ENCODE measurements around the gene SCYL2.
"Not testable (repeated sequence)": the region's sequence is repeated elsewhere in the genome, so short reads cannot be mapped to it uniquely, and the experiment has no call there.

SCYL2 gene, protein sequence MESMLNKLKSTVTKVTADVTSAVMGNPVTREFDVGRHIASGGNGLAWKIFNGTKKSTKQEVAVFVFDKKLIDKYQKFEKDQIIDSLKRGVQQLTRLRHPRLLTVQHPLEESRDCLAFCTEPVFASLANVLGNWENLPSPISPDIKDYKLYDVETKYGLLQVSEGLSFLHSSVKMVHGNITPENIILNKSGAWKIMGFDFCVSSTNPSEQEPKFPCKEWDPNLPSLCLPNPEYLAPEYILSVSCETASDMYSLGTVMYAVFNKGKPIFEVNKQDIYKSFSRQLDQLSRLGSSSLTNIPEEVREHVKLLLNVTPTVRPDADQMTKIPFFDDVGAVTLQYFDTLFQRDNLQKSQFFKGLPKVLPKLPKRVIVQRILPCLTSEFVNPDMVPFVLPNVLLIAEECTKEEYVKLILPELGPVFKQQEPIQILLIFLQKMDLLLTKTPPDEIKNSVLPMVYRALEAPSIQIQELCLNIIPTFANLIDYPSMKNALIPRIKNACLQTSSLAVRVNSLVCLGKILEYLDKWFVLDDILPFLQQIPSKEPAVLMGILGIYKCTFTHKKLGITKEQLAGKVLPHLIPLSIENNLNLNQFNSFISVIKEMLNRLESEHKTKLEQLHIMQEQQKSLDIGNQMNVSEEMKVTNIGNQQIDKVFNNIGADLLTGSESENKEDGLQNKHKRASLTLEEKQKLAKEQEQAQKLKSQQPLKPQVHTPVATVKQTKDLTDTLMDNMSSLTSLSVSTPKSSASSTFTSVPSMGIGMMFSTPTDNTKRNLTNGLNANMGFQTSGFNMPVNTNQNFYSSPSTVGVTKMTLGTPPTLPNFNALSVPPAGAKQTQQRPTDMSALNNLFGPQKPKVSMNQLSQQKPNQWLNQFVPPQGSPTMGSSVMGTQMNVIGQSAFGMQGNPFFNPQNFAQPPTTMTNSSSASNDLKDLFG

DNA sequence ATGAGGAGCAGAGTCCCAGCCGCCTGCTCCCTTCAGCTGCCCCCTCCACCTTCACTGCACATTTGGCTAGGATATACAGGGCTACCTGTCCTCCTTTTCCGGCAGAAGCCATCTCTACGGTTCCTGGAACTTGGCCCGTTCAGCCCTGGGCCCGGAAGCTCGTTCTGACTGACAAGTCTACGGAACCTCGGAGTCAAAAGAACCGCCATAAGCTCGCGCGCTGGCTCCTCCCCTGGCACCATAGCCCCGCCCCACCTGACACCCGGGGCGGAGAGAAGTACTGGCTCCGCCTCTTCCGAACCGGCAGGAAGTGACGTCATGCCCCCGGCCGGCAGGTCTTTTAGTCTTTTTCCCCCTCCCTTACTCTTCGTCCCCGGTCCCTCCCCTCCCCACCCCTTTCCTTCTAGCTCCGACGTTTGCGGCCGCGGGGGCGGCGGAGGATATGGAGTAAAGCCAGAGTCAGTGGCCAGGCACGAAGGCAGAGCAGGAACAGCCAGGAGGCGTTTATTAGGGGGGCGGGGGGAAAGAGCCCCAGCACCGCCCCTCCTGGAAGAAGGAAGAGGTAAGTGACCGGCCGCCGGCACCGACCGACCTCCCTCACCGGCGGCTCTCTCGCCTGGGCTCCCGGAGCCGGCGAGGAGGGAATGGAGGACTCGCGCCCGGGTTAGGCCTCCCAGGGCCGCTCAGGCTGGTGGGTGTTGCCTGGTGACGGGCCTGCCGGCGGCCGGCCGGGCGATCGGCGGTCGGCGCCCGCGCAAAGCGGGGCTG, at the start of gene SCYL2, which contains the start of gene DEPDC4:
SCYL2 (plus strand) TSS at position 343 of the 768 bp plus-strand sequence. CDS start 15,794 bp downstream, outside the sequence.
DEPDC4 (minus strand) TSS at position 245 of the 768 bp plus-strand sequence; CDS start at position 242, 3 bp downstream.
- peak; percentile 99 for DNase-seq

DNA sequence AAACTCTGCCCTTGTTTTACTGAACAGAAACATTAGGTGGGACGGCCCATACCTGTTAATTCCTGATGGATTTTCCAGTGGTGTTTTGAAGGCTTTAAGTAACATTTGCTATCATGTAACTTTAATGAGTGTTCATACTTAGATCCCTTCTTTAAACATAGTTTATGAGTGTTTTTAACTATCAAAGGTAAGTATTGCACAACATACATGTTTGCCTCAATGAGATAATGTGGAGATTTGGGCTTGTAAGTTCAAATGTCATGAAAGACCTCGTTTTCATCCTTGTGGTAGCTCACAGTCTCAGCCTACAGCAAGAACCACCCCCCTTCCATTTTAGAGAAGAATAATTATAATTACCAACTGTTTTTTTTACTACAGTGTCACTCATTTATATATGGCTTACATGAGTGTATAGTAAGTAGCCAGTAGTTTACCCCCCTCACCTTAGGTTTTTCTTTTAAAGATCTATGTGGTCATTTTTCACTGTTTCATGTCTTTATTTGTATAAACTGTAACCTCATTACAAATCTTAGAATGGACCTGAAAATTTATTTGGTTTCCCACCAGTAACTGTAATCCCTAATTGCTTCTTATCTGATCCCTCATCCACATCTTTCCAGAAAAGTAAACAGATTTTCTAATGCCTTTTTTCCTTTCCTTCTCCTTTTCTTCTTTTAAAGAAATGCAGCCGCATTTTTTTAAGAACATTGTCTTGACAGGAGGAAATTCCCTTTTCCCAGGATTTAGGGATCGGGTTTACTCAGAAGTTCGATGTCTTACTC, 47.5 kb upstream of the SCYL2 start:
- no peak for DNase-seq

DNA sequence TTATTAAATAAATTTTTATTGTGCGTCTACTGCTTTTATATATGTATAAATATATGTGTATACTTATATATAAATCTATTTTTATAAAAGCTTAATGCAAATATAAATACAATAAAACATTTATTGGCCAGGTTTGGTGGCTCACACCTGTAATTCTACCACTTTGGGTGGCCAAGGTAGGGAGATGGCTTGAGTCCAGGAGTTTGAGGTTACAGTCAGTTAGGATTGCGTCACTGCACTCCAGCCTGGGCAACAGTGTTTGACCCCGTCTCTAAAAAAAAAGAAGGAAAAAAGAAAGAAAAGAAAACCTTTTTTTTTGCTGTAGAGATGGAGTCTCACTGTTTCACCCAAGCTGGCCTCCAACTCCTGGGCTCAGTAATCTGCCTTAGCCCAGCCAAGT, 45.5 kb upstream of the SCYL2 start:
- no peak for DNase-seq

DNA sequence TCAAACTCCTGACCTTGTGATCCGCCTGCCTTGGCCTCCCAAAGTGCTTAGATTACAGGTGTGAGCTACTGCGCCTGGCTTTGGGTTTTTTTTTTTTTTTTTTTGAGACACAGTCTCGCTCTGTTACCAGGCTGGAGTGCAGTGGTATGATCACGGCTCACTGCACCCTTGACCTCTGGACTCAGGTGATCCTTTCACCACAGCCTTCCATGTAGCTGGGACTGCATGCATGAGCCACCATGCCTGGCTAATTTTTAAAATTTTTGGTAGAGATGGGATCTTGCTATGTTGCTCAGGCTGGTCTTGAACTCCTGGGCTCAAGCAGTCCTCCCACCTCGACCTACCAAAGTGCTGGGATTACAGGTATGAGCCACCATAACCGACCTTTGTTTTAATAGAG, 44.8 kb upstream of the SCYL2 start:
- DNase-seq: not testable (repeated sequence)

DNA sequence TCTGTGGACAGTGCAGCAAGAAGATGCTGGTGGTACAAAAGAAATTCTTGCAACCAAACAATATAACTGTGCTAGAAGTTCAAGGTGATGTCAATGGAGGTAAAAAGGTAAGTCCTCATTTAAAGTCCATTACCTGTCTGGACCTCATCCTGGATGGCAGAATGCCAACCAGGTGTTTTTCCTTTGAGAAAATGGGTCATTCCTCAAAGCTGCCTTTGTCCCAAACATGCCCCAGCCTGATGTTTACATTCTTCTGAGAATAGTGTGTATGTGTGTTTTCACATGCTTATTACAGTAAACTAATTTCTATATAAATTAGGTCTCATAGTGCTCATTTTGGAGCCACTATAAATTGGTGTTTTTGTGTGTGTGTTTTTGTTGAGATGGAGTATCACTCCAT, 41.5 kb upstream of the SCYL2 start:
- no peak for DNase-seq

DNA sequence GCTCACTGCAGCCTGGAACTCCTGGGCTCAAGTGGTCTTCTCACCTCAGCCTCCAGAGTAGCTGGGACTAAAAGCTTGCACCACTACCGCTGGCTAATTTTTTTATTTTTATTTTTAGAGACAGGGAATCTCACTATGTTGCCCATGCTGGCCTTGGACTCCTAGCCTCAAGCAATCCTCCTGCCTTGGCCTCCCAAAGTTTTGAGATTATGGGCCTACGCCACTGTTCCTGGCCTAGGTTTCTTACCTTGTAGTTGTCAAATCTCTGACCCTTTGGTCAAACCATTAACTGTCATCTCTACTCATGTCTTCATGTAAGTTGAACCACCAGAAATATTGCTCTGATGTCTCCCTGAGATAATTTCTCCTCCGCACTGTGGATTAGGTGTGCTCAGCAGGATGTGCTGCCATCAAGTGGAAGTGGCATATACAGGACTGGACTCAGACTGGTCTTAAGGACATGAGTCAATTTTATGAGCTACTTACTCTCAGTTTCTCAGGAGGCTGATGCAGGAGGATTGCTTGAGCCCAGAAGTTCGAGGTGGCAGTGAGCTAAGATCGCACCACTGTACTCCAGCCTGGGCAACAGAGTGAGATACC, 37.8 kb upstream of the SCYL2 start:
- peak; percentile 28 for DNase-seq

DNA sequence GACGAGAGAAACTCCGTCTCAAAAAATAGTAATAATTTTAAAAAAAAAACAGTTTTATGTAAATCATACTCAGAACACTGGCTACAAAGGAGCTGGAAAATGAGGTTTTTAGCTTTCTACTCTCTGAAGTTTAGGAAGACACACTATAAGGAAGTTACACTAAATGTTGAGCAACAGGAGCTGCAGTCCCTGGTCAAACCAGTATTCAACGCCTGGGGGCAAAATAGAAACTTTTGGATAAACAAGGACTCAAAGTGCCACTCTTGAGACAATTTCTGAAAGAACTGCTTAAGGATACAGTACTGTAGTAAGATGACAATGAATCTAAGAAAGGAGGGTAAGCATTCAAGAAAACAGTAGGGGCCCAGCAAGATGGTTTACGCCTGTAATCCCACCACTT, 37.1 kb upstream of the SCYL2 start:
- DNase-seq: peak; percentile 45

DNA sequence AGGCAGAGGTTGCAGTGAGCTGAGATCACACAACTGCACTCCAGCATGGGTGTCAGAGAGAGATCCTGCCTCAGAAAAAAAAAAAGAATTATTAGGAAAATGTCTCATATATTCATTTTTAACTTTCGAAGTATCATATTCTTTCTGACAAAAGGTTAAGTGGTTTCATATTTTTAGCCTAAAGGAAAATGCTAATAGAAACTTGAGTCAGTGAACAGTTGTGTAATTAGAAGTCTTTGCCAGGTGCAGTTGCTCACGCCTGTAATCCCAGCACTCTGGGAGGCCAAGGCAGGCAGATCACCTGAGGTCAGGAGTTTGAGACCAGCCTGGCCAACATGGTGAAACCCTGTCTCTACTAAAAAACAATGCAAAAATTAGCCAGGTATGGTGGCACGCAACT, 35.1 kb upstream of the SCYL2 start:
- DNase-seq: not testable (repeated sequence)

DNA sequence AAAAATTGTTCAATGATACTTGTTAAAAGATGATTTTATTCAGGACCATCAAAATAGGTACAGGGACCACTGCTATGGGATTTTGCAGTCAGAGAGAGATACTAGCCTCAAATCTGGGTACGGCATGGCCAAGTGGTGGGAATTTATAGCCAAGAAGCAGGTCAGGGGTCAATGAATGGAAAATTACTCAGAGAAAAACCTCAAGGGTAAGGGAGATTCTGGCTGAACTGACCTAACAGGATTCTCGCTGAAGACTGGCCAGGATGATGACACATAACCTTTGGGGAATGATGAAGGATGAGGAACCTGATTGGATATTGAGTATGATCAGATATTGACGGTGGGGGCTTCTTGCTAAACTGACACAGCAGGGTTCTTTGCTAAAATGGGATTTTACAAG, 32.8 kb upstream of the SCYL2 start:
- DNase-seq: no peak

DNA sequence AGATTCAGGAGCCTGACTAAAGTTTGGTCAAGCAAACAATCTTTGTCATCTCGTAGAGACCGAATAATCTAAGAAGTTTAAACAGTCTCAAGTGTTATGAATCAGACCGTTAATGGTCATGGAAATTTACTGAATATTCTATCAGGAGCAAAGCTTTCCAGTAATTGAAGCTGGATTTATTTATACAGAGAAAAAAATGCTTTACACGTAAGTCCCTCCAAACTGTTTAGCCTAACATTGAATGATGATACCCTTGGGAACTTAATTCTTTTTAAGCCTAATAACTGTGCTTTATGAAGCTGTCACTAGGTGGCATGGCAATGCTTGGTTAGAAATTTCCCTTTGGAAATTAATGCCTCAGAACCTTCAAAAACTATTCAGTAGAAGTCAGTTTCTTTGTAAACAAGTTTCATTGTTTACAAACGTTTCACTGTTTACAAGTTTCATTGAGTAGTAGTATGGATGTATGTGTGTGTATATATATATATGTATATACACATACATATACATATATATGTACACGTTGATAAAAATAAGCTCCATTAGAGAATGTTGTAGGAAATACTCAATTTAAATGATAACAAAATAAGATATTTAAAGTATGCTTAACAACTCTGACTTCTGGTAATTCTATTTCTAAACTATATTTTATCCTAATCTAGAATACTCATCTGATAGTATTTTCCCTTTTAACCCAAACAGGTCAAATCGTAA, 32.2 kb upstream of the SCYL2 start:
- DNase-seq: peak; percentile 46

DNA sequence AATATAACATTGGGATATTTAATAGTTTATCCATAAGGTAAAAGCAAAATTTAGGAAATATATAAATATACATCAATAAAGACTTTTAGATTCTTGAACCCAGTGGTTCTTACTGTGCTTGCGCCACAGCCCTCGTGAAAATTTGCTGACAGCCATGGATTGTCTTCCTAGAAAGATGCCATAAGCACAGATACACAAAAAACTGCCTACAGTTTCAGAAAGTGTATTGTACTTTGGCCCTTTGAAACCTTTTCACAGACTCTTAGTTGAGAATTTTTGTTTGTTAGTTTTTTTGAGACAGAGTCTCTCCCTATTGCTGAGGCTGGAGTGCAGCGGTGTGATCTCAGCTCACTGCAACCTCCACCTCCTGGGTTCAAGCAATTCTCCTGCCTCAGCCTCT, 28.2 kb upstream of the SCYL2 start:
- no peak for DNase-seq

DNA sequence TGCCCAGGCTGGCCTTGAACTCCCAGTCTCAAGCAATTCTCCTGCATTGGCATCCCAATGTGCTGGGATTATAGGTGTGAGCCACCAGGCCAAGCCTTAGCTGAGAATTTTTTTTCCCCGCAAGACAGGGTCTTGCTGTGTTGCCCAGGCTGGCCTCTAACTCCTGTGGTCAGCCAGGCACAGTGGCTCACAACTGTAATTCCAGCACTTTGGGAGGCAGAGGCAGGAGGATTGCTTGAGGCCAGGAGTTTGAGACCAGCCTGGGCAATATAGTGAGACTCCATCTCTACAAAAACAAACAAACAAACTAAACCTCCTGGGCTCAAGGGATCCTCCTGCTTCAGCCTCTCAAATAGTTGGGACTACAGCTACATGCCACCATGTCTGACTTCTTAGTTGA, 27.4 kb upstream of the SCYL2 start:
- DNase-seq: no peak

DNA sequence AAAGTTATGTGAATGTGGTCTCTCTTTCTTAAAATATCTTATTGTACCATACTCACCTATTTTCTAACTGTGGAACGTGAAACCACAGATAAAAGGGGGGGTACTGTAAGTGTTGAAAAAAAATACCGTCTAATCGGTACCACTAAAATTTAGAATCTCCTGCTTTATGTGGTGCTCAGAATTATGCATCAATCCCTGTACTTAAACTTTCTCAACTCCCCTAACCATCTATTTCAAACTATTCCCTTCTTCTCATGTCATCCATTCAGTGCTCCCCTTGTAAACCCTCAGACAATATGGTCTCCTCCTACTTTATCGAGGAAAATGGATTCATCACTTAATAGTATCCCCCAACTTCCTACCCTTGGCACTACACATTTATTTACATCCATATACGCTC, 23.8 kb upstream of the SCYL2 start:
- no peak for DNase-seq

DNA sequence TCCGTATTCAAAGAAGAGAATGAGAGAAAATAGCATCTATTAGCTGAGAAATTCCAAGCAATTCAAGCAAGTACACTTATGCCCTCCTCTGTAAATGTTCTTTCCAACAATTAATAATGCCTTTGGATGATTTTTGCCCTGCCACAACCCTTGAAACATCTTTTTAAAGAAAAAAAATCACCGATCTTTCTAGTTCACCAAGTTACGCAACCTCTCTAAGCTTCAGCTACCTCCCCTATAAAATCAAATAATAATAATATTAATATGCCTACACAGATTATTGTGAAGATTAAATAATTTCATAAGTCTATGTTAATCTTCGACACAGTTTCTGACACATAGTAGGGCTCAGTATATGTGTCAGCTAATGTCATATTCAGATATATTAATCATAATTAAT, 19.2 kb upstream of the SCYL2 start:
- DNase-seq: no peak

DNA sequence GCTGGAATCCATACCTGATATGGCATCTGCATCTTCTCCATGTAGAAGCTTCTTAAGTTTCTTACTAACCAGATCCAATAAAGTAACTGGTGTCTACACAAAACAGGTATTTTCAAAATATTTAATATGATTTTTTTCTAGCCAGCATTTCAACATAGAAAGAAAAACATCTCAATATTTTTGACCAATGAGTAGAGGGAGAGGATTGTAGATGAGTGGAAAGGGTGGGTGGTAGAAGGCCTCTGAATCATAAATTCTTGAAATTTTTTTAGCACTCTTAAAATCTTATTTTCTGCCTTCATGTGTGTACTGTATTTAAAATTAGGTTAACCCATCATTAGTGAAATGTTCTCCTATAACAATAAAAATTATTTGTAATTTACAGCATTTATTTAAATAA, 18.1 kb upstream of the SCYL2 start:
- no peak for DNase-seq

DNA sequence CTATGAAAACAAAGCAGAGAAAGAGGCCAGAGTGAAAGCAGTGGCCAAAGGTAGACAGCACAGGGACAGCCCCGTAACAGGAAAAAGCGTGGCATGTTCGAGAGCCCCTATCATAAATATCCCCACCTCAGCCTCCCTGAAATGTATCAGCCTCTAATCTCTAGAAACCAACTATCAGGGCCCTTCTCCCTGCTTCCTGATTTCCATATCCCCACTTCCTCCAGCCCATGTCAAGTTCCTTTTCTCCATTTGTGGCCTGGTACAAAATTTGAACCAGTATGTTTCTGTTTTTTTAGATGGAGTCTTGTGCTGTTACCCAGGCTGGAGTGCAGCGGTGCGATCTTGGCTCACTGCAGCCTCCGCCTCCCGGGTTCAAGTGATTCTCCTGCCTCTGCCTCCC, 17.0 kb upstream of the SCYL2 start:
- peak; percentile 18 for DNase-seq

DNA sequence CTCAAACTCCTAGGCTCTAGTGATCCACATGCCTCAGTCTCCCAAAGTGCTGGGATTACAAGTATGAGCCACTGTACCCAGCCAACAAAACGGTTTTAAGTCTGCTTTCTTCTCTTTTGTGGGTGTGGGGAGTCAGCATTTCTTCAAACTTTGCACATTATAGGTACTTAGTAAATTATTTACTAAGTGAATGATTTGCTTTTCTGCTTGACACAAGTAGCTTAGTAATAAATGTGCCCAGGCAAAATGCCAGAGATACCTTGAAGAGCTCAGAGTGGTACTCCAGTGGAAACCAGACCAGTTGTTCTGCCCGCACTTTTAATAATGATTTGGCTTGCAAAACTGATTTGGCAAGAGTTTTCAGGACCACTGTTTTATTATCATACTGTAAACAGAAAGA, 15.1 kb upstream of the SCYL2 start:
- no peak for DNase-seq

DNA sequence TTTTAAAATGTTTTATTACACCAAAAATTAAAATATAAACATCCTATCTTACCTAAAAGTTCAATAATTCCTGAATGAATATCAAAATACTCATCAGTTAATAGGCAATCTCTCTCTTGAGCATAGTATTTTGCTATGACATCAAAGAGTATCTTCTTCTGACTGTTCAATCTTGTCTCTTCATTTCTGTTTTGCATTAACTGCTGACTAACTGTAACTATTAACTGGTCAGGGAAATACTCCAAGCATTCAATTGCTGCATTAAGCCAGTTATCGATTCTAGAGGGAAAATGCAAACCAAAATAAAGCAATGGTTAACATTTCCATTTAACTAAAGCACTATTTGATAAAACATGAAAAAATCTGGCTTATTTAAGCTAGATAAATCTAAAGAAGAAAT, 13.5 kb upstream of the SCYL2 start:
- no peak for DNase-seq

DNA sequence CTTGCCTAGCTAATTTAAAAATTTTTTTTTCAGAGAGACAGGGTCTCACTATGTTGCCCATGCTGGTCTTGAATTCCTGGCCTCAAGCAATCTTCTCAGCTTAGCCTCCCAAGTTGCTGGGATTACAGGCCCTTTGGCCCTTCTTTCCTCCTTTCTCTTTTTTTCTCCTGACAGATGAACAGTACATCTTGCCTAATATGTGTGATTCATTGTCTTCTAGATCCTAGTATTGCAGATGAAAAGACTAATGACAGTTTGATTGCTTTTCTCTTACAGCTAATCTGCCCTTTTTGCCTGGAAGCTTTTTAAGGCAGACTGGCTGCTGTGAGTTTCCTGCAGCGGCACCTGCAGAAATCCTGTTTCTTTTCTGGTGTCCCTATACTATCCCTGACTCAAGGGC, 12.1 kb upstream of the SCYL2 start:
- DNase-seq: no peak

DNA sequence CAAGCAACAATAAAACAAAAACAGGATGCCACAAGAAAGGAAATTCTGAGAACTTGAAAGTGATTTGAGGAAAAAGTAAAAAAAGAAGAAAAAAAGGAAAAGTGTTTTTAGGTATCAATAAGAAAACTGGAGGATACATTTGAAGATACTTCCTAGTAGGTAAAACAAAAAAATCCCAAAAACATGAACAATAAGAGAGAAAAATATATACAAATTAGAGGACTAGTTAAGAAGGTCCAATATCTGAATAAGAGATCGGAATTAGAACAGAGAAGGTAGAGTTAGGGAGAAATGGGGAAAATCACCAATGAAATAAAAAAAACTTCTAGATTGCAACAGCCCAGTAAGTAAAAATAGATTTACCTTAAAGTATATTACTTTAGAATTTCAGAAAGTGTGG, 8.8 kb upstream of the SCYL2 start:
- no peak for DNase-seq

DNA sequence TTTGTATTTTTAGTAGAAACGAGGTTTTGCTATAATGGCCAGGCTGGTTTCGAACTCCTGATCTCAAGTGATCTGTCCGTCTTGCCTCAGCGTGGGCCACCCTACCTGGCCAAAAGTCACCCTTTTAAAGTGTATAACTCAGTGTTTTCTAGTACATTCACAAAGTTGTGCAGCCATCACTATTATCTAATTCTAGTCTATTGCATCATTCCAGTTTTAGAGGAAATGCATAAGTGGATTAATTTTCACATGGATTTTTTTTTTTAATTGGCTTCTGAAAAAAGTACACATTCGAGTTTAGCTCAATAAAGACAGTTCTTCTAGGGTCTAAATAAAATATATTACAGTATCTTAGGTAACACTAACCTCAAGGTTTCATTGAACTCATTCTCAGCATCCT, 3.8 kb upstream of the SCYL2 start:
- no peak for DNase-seq
